NCI-H510A (cell line): ENCODE measurements around the gene SCN2B.
"Not testable (repeated sequence)": the region's sequence is repeated elsewhere in the genome, so short reads cannot be mapped to it uniquely, and the experiment has no call there.

Experiments used
- DNase-seq: peaks from one replicate; lab custom pipeline; 2025; lab: John Stamatoyannopoulos, UW

Gene SCN2B

DNA sequence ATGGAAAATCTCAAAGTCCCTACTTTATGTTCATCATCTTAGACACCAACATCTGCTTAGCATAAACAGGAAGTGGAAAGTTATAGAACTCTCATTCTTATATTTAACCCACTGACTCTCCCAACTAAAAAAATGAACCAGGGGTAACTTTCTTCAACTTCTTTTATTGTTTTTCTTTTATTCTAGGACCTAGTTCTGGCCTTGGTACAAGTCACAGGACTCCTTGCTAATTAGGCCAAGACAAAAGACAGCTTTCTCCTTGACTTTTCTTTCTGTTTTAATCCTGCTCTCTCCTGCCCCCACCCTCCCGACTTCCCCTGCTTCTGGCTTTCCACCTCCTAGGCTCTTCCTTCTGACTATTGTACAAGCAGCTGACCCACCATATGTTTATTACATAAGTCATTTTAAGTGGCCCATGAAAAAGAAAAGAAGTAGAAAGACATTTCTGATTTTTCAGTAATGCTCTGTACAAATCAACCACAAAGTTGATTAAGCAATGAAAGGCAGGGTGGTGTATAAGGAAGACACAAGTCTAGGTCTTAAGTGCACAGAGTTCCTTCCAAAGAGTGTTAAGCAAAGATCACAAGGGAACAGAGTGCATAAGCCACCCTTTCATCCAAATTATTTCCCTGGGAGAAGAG, 30.1 kb upstream of the SCN2B start:
- DNase-seq: no peak

DNA sequence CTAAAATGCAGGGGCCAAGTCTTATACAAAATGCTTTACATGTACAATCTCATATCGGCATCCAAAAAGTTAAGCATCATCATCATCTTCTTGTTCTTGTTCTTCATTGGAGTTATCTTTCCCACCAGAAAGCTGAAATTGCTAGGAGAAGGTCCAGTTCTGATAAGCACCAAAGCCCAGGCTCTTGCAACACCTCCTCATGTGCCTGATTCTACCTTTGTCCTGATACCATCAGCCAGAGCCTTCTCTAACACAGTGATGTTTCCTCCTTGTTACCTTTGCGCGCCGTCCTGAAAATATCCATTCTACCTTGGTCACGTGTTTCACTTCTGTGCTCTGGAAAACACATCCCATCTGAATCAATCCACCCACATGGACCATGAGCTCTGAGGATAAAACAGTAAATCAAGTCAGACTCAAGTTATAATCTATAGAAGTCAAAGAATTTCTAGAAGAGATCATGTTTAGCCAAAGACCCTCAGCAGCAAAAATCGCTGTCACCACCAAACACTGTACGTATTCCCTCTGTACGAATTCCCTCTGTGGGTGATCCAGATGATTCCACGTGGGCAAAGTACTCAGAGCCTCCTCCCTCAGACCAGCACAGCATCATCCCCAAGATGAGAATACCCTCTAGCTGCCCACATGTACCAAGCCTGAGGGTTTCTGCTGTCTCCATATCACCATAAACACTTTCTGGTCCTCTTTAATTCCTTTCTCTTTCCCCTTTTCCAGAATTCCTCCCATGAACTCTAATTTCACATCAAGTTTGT, 29.4 kb upstream of the SCN2B start:
- DNase-seq: no peak

DNA sequence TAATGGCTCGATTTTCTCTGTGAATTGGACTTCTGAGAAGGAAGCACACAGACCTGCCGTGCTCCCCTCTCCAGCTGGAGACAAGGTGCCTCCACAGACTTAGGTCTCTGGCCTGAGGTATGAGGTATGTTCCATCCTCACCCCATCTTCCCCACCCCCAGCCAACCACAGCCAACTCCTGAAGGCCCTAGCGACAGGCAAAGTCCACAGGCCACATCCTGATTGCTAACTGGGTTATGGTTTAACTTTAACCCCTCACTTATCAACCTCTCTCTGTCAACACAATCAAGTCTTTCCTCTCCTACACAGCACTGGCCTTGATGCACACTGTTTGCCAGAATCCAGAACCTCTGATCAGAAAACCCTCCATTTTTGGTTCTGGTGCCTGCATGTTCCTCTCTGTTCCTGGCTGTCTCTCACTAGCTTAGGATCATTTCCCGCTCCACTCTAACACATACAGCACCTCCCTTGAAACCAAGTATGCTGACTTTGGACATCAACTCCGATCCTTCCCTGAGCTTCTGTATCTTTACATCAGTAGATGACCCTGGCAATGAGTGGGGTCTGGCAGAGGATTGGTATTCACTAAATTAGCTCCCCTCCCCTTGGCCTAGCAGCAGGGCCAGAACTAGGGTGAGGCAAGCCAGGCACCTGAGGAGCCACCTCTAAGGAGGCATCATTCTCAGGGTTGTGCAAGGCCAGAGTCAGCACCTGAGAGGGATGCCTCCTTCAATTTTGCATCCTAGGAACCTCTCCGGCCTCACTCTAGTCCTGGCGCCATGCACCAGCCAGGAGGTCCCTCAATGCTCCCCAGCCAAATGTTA, 26.4 kb upstream of the SCN2B start:
- DNase-seq: no peak

DNA sequence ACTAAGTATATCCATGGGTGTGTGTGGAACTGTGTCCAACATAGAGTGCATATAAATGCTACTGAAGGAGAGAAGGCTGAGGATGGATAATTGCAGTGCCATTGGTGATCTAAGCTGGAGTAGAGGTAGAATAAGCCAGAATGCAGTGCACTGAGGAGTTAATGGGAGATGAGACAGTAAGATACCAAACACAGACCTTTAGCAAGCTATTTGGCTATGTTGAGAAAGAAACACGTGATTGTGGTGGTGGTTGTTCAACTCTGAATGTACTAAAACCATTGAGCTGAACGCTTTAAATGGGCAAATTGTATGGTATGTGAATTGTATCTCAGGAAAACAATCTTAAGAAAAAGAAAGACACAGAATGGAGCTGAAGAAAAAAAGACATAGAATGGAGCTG, 25.5 kb upstream of the SCN2B start:
- DNase-seq: no peak

DNA sequence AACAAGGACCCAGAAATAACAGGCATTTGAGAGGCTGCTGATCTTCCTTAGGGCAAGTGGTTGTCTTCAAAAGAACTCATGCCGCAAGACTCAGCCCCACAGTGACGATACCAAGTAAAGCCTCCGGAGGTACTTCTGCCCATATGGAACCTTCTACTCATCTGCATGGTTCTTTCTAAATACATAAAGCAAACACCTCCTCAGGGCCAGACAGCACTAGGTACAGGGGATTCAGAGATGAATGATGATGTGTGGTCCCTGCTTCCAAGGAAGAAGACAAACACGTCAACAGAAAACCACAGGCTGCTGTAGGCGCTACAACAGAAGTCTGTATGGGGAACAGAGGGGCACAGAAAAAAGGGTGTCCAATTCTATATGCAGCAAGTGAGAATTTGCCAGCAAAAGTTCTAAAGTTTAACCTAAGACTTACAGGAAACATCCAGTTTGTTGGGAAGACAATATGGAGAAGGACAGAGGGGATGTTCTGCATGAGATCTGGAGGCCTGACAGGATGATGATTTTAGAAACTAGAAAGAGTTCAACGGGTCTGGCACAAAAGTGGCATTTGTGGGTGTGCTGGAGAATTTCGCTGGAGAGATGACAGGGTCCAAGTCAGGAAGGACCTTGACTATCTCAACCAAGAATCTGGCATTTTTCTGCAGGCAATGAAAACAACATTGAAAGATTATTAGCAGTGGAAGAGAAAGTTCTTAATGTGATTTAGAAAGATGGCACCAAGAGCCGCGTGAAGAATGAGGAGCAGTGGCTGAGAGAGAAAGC, 24.7 kb upstream of the SCN2B start:
- DNase-seq: no peak

DNA sequence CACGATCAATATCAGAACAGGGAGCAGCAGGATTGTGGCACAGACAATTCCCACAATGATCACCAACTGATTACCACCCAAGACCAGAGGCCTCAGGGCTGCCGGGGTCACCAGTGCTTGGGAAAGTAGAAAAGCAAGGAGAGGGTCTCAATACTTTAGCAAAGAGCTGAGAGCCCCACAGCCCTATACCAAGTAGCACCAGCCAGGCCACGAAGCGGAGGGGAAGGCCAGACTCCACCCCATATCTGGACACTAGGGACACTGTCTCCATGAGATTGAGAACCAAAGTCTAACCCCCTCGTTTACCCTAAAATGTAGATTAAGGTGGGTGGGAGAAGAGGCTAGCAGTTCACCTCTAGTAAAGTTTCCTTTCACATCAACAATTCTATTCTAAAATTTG, 24.1 kb upstream of the SCN2B start:
- no peak for DNase-seq

DNA sequence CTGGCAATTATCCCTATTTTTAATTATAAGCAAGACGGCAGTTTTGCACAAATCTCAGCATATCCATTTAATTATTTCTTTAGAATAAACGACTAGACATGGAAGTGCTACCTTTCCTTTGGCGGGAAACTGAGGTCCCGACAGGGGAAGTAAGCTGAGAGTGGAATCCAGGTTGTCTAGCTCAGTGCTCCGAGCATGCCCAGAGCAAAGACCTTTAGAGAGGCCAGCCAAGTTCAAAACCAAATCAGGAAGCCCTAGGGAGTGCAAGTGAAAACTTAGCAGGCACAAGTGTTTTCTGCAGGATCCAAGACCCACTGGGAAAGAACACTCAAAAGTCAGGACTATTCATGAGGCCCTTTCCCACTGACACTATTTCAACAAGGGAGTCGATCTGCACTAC, 22.7 kb upstream of the SCN2B start:
- DNase-seq: no peak

DNA sequence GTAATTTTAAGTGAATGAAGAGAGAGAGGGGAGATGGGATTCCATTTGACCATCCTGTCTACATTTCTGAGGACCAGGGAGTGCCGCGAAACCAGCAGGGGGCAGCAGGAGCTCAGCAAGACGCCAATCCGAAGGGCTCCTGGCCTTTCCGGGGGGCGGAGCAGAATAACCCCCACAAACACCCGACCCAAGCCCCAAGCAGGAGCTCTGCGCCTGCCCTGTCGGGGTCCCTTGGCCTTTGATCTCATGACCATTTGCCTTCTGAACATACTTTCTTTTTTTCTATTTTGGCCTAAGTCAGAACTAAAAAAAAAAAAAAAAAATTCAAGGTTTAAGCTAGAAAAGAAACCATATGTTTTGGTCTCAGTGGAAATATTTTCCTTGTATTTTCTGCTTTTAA, 21.9 kb upstream of the SCN2B start:
- DNase-seq: peak; percentile 19

DNA sequence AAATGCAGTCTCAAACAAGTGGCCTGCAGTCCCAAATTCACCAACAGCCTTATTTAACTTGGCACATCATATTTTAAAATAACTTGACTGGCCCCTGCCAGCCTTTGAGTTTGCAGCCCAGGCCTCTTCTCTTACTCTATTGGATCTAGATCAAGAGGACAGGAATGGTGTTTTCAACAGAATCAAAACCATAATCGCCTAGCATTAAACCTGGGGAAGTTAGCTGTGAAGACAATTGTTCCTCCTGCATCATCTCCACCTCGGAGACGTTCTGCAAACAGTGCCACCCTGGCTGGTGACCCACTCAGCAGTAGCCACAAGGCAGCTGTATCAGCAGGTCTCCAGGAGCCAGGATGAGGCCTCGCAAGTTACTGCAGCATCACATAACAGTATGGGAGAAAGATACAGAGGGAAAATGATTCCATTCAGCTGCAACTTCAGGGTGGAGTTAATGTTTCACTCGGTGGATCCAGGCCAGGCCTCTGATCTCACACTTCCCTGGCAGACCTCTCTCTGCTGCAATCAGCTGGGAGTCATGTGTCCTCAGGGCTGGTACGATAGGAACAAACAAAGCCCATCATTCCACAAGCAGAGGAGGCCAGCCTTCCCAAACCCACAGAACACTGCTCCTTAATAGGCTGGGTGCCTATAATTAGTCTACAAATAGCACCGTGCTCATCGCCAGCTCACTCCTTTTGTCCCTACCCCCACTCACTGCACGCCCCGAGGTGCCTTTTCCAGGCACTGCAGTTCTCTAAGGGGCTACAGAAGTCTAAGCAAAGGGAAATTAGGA, 18.6 kb upstream of the SCN2B start:
- DNase-seq: no peak

DNA sequence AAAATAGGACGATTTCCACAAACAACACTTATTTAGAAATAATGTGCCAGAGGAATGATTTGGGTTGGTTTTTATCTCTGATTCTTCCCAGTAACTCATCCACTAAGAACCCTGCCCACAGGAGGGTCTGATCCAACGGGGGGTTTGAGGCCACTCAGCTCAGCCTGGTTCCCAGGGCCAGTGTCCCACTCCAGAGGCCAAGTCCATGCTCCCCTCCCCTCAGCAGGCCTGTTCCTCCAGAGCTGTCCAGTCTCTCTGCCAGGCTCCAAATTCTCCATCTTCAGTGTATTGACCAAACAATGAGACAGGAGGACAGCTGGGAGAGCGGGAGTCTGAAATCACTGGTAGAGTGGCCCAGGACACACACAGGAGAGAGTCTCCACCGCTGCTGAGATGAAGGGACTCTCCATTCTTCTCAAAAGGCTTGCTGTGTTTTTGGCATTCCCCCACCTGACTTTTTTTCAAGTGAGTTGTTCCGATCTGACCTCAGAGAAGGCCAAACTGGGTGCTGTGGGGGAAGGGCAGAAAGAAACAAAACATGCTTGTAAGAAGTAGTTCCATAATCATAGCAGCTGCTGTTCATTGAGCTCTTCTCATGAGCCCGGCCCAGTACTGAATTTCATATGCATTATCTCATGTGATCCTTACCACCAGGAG, 17.6 kb upstream of the SCN2B start:
- no peak for DNase-seq

DNA sequence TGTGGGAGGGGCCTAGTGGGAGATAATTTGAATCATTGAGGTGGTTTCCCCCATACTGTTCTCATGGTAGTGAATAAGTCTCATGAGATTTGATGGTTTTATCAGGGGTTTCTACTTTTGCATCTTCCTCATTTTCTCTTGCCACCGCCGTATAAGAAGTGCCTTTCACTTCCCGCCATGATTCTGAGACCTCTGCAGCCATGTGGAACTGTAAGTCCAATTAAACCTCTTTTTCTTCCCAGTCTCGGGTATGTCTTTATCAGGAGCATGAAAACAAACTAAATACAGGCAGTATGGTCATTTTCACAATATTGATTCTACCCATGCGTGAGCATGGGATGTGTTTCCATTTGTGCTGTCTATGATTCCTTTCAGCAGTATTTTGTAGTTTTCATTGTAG, 16.4 kb upstream of the SCN2B start:
- DNase-seq: not testable (repeated sequence)

DNA sequence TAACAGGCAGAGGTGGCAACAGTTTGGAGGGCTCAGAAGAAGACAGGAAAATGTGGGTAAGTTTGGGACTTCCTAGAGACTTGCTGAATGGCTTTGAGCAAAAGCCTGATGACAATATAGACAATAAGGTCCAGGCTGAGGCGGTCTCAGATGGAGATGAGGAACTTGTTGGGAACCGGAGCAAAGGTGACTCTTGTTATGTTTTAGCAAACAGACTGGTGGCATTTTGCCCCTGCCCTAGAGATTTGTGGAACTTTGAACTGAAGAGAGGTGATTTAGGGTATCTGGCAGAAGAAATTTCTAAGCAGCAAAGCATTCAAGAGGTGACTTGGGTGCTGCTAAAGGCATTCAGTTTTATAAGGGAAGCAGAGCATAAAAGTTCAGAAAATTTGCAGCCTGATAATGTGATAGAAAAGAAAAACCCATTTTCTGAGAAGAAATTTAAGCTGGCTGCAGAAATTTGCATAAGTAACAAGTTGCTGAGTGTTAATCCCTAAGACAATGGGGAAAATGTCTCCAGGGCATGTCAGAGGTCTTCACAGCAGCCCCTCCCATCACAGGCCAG, 14.6 kb upstream of the SCN2B start:
- DNase-seq: not testable (repeated sequence)

DNA sequence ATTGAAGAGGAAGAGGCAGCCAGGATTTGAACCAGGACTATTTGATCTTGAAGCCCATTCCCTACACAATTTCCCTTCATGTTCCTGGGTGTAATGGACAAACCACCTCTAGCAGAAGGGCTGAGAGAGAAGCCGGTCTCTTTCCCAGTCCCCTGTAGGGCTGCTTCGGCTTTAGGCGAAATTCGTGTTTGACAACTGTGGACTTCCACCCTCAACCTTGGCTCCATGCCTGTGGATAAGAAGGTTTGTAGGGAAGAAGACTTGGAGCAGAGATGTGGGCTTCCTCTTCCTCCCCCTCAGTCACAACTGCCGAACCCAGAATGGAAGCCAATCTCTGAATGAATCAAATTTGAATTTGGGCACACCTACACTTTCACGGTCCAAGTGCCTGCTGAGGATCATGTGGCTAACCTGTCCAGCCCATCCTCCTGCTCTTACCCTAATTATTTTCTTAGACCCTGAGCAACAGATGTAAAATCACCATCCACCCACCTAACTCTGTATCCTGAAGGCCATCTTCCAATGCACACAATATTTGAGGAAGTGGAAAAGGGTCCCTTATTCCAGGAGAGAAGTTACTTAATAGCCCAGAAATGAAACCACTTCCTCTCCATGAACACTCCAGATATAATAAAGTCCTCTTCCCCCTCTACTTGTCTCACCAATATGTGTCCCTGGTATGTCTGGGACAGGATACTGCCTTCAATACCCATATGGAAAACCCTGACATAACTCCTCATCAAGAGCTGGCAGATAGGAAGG, 10.1 kb upstream of the SCN2B start:
- no peak for DNase-seq

DNA sequence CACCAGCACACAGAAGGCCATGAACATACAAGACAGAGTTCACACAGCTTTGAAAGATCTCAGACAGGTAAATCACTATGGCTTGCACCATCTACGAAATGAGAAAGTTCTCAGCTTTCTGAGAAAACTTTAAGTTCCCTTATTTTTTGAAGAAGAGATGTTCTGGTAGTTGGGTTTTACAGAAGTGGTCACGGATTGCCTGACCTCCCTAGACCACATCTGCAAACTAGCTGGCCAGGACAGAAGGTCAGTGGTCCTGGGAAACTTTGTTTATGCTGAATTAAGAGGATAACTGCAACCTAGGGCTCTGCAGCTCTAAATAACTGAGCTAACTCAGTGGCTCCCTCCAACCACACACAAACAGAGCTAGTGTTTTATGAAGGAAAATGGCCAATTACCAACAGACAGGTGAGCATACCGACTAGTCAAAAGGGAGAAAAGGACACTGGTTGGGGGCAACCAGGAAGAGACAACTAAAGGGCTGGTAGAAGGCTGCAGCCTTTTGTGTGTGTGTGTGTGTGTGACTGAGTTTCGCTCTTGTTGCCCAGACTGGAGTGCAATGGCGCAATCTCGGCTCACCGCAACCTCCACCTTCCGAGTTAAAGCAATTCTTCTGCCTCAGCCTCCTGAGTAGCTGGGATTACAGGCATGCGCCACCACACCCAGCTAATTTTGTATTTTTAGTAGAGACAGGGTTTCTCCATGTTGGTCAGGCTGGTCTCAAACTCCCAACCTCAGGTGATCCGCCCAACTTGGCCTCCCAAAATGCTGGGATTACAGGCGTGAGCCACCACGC, 8.5 kb upstream of the SCN2B start:
- DNase-seq: no peak

DNA sequence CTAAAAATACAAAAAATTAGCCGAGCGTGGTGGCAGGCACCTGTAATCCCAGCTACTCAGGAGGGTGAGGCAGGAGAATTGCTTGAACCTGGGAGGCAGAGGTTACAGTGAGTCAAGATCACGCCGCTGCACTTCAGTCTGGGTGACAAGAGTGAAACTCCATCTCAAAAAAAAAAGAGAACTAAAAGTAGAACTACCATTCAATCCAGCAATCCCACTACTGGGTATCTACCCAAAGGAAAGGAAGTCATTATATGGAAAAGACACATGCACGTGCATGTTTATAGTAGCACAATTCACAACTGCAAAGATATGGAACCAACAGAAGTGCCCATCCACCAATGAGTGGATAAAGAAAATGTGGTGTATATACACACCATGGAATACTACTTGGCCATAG, 7.3 kb upstream of the SCN2B start:
- not testable (repeated sequence) for DNase-seq

DNA sequence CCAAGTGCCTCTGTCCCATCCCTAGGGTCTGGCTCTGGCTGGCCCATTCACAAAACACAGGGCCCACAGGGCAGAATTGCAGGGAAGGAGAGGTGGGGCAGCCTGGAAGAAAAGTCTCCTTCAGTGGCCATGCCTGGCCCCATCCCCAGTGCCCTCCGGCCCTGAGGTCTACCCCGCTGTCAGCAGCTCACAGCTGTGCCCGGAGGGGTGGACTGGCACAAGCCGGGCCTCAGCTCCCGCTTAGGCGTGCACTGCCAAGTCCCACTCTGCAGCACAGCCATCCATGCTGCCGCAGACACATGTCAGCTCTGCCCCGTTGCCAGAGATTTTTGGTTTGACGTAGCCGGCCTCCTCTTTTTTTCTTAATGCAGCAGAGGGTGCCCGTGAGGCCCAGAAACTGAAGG, 3.9 kb upstream of the SCN2B start:
- DNase-seq: no peak

DNA sequence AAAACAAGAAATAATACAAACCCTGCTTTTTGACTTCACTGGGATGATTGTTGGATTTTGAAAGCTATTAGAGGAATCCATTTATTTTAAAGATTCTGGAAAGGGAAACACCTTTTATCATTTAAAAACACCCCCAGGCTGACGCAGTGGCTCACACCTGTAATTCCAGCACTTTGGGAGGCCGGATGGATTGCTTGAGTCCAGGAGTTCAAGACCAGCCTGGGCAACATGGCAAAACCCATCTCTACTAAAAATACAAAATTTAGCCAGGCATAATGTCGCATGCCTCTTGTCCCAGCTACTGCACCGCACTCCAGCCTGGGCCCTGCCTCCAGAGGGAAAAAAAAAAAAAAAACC, 317 bp upstream of the SCN2B start:
- no peak for DNase-seq

DNA sequence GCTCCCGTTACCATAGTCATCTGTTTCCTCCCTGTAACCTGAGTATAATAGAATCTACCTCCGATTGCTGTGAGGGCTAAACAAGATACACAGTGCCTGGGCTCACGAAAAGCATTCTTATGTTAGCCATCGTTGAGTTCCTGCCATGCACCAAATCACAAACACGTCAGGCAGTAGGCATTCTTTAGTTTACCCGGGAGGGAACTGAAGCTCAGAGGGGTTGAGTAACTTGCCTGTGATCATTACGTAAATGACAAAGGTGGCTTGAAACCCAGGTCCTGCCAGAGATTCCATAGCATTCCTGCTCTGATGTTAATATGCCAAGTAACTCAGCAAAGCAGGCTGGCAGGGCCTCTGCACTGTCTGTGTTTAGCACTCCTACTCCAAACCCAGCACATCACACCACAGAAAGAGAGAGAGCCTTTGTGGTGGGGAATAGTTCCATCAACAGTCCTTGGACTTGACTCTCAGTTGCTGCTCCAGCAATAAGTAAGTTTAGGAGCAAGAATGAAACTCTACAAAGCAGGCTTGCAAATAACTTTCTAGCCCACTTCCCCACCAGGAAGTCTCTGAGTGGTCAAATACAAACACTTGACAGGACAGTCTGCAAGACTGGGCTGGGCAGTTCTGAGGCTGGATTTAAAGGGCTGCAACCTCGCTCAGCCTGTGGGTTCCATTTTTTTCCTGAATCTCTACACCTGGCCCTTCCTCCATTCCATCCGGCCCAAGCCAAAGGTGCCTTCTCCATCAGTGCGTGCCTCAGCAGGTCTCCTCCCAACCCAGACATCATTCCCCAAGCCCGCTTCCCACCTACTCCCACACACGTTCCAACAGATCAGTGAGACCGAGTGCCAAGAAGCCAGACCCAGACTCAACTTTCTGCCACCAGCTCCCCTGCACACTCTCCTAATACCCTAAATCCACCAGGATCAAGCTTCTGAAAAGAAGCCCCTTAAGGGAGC, 1.1 kb downstream of the SCN2B start:
- DNase-seq: no peak
